GM21447 (cell line): ENCODE measurements around the gene GALNT17.
"Not testable (repeated sequence)": the region's sequence is repeated elsewhere in the genome, so short reads cannot be mapped to it uniquely, and the experiment has no call there.

Experiments used
- ATAC-seq: cut with Tn5 transposase; IDR thresholded peaks from one replicate; pipeline ENCODE4 v1.9.1; 2021; ENCODE audit not compliant: unreplicated experiment

GALNT17 gene

GRCh38 chr7:71712653-71713180, 580.8 kb downstream of the GALNT17 start:
- ATAC-seq = no peak

- ATAC-seq = no peak
Measured at GRCh38 chr7:71716690-71717089, 584.7 kb downstream of the GALNT17 start.

GRCh38 chr7:71718563-71718962, 586.6 kb downstream of the GALNT17 start:
- no peak for ATAC-seq

- ATAC-seq = no peak
Measured at GRCh38 chr7:71721742-71722141, 589.8 kb downstream of the GALNT17 start.

- no peak for ATAC-seq
Measured at GRCh38 chr7:71723859-71724258, 591.9 kb downstream of the GALNT17 start.

GRCh38 chr7:71727347-71727746, 595.4 kb downstream of the GALNT17 start:
- ATAC-seq = no peak

GRCh38 chr7:71731740-71732139, 599.8 kb downstream of the GALNT17 start:
- ATAC-seq = no peak

GRCh38 chr7:71733107-71733870, 601.3 kb downstream of the GALNT17 start:
- ATAC-seq = no peak

GRCh38 chr7:71735961-71736556, 604.1 kb downstream of the GALNT17 start:
- no peak for ATAC-seq

- not testable (repeated sequence) for ATAC-seq
Measured at GRCh38 chr7:71737931-71738540, 606.1 kb downstream of the GALNT17 start.

- ATAC-seq = no peak
Measured at GRCh38 chr7:71739520-71740173, 607.7 kb downstream of the GALNT17 start.

GRCh38 chr7:71740174-71740560, 608.2 kb downstream of the GALNT17 start:
- no peak for ATAC-seq

- no peak for ATAC-seq
Measured at GRCh38 chr7:71746006-71746405, 614.1 kb downstream of the GALNT17 start.

GRCh38 chr7:71750290-71750689, 618.3 kb downstream of the GALNT17 start:
- no peak for ATAC-seq

- ATAC-seq = no peak
Measured at GRCh38 chr7:71752171-71752935, 620.4 kb downstream of the GALNT17 start.

GRCh38 chr7:71753236-71753635, 621.3 kb downstream of the GALNT17 start:
- ATAC-seq = no peak

GRCh38 chr7:71753956-71754664, 622.2 kb downstream of the GALNT17 start:
- no peak for ATAC-seq

GRCh38 chr7:71754828-71755227, 622.9 kb downstream of the GALNT17 start:
- no peak for ATAC-seq

GRCh38 chr7:71761336-71761735, 629.4 kb downstream of the GALNT17 start:
- ATAC-seq = no peak
